GM18868 (cell line): ENCODE data around the gene AP3M1.
"Not testable (repeated sequence)": the region's sequence is repeated elsewhere in the genome, so short reads cannot be mapped to it uniquely, and the experiment has no call there.

Experiments
- ATAC-seq: cut with Tn5 transposase; IDR thresholded peaks from one replicate; pipeline ENCODE4 v1.9.1; 2021; ENCODE audit warnings: mild to moderate bottlenecking, moderate library complexity; ENCODE audit not compliant: unreplicated experiment

Gene AP3M1

GRCh38 chr10:74164716-74165529 lies 14.3 kb upstream of the AP3M1 start:
- ATAC-seq = no peak

- ATAC-seq = no peak
Measured at GRCh38 chr10:74163319-74164068, 12.9 kb upstream of the AP3M1 start.

- no peak for ATAC-seq
Measured at GRCh38 chr10:74160013-74160412, 9.4 kb upstream of the AP3M1 start.

- no peak for ATAC-seq
Measured at GRCh38 chr10:74156919-74157289, 6.3 kb upstream of the AP3M1 start.

GRCh38 chr10:74153676-74154075 lies 3.0 kb upstream of the AP3M1 start:
- ATAC-seq = no peak

GRCh38 chr10:74153123-74153522 lies 2.5 kb upstream of the AP3M1 start:
- no peak for ATAC-seq

- no peak for ATAC-seq
Measured at GRCh38 chr10:74151879-74152722, 1.5 kb upstream of the AP3M1 start.

- ATAC-seq = peak; percentile 82
Measured at GRCh38 chr10:74150990-74151878, 606 bp upstream of the AP3M1 start, which contains the start of gene ADK. TSS of gene ADK (plus strand) at chr10:74151221. CDS start at chr10:74151279, 58 bp downstream.

- not testable (repeated sequence) for ATAC-seq
Measured at GRCh38 chr10:74146980-74147379, 3.6 kb downstream of the AP3M1 start.

GRCh38 chr10:74145133-74145532 lies 5.5 kb downstream of the AP3M1 start:
- ATAC-seq = no peak

GRCh38 chr10:74140553-74140952 lies 10.1 kb downstream of the AP3M1 start:
- ATAC-seq = no peak

- ATAC-seq = no peak
Measured at GRCh38 chr10:74139981-74140380, 10.6 kb downstream of the AP3M1 start.

- not testable (repeated sequence) for ATAC-seq
Measured at GRCh38 chr10:74138596-74138995, 12.0 kb downstream of the AP3M1 start.

- no peak for ATAC-seq
Measured at GRCh38 chr10:74137992-74138391, 12.6 kb downstream of the AP3M1 start.

GRCh38 chr10:74135452-74135851 lies 15.2 kb downstream of the AP3M1 start:
- no peak for ATAC-seq

GRCh38 chr10:74133923-74134820 lies 16.5 kb downstream of the AP3M1 start:
- no peak for ATAC-seq

GRCh38 chr10:74123081-74123480 lies 27.5 kb downstream of the AP3M1 start:
- no peak for ATAC-seq

- no peak for ATAC-seq
Measured at GRCh38 chr10:74122060-74122459, 28.6 kb downstream of the AP3M1 start.

GRCh38 chr10:74121368-74121767 lies 29.3 kb downstream of the AP3M1 start:
- no peak for ATAC-seq
